Stimulated activated CD4-positive, alpha-beta T cell treated with anti-CD3 and anti-CD28 coated beads, Interleukin-15, amount 100 ng/mL, for 48 hours (primary cell): ENCODE results near the gene ATP9A.
A peak's percentile ranks its signal among the peaks of the same experiment; 100 is the strongest.
"Not testable (repeated sequence)": the region's sequence is repeated elsewhere in the genome, so short reads cannot be mapped to it uniquely, and the experiment has no call there.

ENCODE experiments used
- DNase-seq, 2 donors: peaks; one replicate each; pipeline ENCODE4 v3.0.0-alpha.2; 2020; ENCODE audit warnings: low read depth in 2 of 2

ATP9A gene

DNA sequence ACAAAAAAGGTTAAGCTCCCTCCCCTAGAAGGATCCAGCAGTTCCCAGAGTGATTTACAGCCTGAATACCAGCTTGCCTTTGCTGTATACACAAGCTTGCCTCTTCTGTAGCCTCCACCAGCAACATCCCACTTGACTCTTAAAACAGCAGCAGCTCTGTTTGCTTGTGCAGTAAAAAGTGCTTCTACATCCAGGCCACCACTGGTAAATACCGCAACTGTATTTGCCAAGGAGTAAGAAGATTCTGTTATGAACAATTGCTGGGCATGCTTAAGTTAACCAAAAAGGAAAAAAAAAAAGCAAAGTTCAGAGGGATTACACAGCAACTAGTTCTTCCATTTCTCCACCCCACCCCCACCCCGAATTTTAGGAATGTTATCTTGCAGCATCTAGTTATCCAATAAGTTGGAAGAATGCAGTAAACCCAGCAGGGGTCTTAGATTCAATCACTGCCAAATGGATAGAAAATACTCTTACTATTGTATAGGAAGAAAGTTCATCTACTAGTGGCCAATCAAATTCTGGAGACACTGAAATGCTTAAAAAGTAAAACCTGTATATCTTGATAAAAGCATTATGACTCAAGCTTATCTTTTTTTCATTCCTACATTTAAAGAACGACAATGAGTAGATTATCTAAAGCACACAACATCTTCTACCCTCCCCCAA lies 29.3 kb upstream of the ATP9A start:
- DNase-seq = no peak

DNA sequence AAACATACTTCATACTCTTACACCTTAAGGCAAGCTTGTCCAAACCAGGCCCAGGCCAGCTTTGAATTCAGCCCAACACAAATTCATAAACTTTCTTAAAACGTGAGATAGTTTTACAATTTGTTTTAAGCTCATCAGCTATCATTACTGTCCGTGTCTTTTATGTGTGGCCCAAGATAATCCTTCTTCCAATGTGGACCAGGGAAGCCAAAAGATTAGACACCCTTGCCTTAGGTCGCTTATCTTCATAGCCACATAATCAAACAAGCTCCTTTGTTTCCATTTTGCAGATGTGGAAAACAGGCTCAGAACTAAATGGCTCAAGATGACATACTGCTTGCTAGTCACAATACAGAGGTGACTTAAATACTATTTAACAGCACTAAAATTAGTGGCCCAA lies 28.1 kb upstream of the ATP9A start:
- no peak for DNase-seq

DNA sequence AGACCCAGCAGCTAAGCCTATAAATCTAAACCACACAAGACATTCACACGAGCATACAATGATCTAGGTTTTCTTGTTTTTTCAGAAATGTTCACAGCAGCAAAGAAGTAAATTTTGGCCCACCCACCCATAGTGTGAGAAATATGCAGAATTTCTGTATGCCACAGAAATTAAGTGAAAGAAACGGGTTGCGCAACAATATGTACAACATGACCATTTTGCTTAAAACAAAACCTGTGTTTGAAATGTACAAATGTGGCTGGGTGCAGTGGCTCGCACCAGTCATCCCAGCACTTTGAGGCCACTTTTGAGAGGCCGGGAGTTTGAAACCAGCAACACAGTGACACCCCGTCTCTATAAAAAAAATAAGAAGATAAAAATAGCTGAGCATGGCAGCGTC lies 24.8 kb upstream of the ATP9A start:
- no peak for DNase-seq

DNA sequence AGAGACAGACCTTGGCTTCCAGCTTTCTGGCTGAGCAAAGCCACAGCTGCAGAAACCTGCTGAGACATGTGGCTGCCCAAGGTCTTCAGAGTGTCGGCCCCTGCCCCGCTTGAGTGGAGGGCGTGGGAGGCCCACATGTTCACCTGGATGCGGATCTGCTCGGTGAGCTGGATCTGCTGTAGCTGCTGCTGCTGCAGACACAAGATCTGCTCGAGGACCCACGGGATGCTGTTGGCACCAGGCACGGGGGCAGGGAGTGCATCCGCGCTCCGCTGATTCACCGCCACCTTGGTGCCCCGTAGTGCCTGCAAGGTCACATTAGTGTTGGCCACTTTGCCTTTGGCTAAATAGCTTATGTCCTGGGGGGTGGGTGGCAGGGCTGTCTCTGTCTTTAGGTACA lies 23.4 kb upstream of the ATP9A start:
- no peak for DNase-seq

DNA sequence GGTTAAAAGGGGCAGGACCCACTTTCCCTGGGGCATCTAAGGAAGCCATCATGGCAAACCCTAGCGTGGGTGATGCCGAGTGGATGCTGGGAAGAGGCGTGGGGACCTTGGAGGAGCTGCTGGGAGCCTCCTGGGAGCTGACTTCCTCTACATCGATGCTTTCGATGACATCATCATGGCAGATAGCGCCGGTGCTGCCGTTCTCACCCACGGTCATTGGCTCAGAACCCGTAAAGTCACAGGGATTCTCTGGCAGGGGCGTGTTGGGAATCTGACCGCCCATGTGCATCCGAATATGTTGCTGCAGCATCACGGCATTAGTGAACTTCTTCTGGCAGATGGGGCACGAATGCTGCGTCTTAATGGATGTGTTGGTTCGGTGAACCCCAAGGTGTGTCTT lies 22.1 kb upstream of the ATP9A start:
- DNase-seq = no peak

DNA sequence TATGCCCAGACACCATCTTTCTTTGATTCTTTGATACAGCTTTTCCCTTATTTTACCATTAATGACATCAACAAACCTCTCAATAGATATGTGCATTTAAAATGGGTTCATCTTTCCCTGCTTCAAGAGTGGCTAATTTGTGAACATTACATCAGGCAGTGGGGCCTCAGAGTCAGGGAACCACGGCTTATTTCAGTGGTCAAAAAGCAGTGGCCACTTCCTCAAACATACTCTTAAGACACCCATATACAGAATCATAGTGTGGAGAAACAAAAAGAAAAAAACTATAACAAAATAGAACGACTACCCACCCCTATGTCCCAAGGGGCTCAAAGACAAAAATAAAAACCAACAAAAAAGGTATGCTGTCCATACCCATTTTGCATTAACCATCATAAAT lies 21.2 kb upstream of the ATP9A start:
- no peak for DNase-seq

DNA sequence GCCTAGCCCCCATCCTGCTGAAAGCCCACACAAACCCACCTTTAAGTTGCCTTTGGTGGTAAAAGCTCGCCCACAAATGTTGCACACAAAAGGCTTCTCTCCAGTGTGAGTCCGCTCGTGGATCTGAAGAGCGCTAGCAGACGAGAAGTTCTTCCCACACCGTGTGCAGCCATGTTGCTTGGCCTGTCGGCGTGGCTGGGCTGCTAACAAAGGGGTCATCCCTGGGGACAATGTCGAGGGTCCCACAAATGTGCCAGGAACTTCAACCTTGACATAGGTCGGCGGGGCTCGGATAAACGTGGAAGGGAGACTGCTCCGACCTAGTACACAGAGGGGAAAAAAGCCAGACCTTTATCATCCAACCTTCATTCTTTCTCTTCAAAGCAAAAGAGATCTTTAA lies 20.6 kb upstream of the ATP9A start:
- DNase-seq = no peak

DNA sequence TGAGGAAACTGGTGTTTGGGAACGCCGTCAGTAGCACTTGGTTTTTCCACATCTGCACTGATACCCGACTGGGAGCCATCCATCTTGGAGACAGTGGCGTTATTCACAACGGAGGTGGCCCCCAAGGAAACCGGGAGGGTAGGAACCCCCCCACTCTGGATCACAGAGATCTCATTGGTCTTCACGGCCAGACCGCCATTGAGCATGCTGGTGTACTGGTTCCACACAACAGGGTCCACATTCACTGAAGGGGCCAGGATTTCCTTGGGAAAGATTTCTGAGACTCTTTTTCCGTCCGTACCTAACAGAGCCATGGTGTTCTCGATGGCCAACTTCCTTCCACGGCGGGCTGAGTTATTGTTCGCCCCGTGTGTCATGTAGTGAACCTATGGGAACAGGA lies 16.1 kb upstream of the ATP9A start:
- DNase-seq = no peak

DNA sequence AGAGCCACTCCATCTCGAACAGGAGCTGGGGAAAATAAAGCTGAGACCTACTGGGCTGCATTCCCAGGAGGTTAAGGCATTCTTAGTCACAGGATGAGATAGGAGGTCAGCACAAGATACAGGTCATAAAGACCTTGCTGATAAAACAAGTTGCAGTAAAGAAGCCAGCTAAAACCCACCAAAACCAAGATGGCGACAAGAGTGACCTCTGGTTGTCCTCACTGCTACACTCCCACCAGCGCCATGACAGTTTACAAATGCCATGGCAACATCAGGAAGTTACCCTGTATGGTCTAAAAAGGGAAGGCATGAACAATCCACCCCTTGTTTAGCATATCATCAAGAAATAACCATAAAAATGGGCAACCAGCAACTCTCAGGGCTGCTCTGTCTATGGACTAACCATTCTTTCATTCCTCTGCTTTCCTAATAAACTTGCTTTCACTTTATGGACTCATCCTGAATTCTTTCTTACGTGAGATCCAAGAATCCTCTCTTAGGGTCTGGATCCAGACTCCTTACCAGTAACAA lies 10.1 kb upstream of the ATP9A start:
- DNase-seq = not testable (repeated sequence)

DNA sequence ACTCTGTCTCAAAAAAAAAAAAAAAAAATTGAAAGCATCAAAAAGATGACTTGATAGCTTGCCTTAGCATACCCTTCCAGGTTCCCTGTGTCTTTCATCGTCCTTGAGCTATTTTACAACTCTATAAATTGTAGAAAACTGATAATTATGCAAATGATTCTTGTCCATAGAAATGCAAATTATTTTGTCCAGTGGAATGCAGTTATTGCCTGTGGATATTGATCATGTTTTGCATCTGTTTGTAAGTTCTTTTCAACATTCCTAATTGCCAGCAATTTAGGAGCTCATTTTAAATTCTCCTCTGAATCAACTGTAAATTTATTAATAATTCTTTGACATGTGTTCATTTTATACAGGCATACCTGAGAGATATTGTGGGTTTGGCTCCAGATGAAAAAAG lies 7.1 kb upstream of the ATP9A start:
- no peak for DNase-seq

DNA sequence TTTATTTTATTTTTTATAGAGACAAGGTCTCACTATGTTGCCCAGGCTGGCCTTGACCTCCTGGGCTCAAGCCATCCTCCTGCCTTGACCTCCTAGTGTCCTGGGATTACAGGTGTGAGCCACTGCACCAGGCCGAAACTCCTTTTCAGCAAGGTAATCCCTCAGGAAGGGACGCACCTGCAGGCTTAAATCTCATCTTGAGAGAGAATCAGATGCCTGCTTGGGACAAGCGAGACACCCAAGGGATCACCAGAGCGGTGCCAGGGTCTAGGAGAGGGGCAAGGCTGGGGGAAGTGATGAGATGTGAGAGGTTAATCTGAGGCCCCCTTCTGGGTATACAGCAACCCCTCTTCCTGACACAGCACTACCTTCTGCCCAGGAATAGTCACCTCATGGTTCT lies 4.0 kb upstream of the ATP9A start:
- DNase-seq = no peak

DNA sequence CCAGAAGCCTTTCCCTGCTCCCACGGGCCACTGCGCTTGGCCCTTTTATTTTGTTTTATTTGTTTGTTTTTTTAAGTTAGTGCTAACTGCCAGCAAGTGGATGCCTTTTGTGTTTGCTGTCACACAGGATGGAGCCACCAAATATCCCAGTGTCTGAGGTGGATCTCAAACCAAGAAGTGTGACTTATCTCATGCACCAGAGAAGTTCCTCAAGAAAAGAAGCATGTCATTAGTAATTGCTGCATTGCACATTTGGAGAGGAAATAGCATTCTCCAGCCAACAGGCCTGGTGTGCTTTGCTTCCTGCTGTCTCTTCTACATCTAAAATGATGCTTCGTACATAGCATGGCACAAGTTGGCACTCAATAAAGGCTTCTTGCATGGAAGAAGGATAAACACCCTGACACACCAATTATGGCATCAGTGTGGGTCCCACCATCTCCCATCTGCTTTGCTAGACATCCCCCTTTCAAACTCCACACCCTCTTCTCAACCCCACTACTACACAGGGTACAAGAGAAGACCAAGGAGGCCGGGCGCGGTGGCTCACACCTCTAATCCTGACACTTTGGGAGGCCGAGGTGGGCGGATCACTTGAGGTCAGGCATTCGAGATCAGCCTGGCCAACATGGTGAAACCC lies 1.9 kb upstream of the ATP9A start:
- DNase-seq = no peak

DNA sequence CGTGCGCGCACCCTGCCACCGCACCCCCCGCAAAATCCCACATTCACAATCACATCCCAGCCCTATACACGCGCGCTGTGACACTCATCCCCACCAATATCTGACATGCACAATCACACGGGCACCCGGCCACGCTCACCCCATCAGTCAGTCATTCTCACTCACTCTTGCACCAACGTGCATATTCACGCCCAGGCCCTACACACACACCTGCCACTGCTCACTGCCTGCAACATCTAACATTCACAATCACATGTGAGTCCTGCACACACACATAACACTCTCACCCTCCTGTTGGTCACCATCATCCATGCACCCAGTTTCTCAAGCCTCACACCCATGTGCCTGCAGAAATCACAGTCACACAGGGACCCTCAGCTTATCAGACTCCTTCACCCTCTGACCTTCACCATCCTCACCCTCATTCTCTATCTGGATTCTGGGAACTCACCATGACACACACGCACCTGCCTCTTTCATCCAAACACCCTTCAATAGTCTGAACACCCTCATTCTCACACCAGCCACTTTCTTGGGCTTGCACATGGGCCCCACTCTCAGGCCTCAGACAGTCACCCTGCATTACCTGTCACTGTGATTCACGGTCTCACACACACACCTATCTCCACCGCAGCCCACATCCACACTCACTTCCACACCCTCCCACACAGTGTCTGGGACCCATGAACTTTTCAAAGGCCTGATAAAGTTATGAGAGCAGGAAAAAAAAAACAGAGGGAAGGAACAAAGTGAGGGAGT lies 748 bp upstream of the ATP9A start:
- no peak for DNase-seq

DNA sequence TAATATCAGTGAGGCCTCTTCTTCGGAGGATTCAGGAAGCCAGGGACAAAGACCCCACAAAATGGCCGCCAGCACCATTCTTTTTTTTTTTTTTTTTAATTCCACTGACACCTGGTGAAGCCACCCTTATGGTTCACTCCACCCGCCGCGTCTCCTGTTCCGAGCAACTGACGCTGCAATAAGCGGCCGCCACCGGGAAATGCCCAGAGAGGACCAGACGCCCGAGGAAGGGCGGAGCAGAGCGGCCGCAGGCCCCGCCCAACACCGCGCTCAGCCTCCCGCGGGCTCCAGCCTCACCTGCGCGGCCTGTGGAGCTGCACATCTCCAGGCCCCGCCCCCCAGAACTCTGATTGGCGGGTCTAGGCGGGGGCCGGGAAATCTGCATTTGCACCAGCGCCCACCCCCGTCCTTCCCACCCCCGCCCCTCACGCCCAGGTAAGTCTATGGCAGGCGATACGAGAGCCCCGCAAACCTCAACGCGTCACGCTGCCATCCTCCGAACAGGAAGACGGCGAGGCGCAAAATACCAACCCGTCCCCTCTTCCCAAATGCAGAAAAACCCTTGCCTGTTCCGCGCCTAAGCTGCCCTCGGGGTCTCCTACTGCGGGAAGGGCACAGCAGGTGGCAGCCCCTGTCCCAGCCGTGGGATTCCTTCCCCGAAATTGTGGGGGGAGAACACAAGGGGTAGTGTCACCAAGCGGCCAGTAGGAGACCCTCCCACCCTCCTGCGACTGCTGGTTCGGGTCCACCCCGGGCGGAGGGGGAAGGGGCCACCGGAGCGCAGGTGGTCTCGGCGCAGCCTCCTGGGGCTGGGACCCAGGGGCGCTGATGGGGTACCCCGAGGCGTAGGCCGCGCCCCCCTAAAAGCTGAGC lies 960 bp downstream of the ATP9A start:
- DNase-seq = peak; percentile 20 to 29

DNA sequence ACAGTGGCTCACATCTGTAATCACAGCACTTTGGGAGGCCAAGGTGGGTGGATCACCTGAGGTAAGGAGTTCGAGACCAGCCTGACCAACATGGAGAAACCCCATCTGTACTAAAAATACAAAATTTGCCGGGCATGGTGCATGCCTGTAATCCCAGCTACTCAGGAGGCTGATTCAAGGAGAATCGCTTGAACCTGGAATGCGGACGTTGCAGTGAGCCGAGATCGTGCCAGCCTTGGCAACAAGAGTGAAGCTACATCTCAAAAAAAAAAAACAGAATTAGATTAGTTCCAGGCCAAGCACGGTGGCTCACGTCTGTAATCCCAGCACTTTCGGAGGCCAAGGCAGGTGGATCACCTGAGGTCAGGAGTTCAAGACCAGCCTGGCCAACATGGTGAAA lies 2.8 kb downstream of the ATP9A start:
- not testable (repeated sequence) for DNase-seq

DNA sequence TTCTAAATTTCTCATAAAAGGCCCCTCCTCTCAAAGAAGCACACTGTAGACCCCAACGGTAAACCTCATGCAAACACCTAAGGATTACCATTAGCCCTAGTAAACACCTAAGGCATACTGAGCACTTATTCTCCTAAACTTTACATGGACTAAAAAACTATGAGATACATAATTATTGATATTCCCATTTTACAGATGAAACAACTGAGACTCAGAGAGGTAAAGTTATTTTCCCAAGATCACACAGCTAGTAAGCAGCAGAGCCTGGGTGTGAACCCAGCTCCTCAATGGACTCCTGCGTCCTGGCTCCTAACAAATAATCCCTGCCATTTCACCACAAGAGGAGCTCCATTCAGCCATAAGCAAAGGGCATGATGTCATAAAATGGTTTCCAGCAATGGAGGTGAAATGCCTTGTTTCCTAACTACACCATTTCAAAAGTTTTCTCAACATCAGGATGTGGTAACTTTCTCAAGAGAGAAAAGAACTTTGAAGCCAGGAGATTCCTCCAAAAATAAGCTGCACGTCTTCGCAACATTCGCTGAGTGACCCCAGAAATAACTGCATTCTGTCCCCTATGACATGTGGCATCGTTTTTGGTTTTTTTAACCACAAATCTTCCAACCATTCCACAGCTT lies 4.1 kb downstream of the ATP9A start:
- no peak for DNase-seq

DNA sequence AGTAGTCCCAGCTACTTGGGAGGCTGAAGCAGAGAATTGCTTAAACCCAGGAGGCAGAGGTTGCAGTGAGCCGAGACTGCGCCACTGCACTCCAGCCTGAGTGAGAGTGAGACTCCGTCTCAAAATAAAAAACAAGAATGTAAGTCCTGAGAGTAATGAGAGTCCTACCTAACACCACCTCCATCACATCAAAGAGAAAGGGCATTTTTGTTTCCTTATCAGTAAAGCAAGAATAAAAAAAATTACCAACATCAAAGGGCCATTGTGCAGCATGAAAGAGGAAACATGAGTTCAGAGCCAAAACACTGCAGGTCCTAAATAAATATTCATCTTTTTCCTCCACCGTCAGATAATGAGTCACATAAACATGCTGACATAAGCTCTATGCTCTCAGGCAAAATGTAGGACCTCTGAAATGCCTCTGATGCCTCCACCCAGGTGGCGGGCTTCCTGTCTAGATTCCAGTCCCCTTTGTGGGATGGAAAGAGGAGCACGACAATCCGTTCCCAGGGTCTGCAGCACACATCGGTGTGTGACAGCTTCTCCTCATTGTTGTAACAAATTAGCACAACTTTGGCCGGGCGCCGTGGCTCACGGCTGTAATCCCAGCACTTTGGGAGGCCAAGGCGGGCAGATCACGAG lies 7.2 kb downstream of the ATP9A start:
- no peak for DNase-seq

DNA sequence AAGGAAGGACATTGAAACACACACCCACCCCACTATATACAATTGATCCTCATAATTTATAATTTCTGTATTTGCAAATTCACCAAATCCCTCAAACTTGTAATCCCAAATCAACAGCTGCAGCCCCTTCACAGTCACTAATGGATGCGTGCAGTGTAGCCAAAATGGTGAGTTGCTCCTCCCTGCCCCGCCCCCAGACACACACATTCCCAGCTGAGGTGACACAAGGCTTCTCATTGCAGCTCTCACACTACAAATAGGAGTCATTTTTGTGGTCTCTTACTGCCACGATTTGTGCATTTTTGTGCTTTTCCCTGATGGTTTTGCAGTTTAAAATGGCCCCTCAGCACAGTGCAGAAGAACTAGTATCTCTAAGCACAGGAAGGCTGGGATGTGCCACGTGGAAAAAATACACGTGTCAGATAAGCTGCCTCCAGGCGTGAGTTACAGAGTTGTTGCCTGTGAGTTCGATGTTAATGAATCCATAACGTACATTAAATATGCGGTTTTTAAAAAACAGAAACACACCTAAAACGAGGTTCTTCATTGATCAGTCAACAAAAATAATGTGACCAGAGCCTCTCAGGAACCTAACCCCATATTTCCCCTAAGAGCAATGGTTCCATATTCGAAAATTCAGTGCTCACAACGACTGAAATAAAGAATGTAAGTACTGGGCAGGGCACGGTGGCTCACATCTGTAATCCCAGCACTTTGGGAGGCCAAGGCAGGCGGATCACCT lies 8.2 kb downstream of the ATP9A start:
- no peak for DNase-seq

DNA sequence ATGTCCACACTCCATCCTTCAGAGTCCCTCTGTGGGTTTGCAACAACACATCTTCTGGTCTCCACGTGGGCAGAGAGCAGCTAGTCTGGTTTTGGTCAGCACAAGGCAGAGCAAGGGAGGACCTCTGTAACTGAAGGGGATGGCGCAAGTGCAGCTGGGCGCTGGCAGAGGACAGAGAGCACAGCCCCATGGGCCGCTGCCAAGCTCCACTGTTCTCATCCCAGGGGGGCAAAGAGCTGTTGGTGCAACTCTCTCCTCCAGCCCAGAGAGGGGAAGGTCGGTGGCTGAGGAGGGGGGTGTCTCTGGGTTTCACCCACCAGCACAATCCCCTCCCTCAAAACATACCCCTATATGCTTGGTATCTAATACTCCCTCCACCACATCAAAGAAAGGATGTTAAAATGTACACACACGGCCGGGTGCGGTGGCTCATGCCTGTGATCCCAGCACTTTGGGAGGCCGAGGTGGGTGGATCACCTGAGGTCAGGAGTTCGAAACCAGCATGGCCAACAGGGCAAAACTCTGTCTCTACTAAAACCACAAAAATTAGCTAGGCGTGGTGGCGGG lies 9.1 kb downstream of the ATP9A start:
- DNase-seq = no peak

DNA sequence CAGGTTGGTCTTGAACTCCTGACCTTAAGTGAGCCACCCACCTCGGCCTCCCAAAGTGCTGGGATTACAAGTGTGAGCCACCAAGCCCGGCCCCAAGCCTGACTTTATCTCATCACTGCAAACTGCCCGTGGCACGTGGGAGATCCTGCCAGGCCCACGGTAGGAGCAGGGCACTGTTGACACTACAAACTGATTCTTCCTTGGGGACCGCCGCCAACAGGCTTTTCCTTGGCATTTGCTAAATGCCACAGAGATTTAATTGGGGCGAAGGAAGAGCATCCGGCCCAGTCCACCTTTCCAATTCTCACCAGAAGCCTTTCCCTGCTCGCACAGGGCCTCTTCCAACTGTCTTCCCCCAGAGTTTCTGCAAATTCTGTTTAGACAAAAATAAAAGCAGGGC lies 11.0 kb downstream of the ATP9A start:
- no peak for DNase-seq
